ENCODE data around the gene UGT1A10. TPM values are rescaled to one million over a fixed set of nuclear protein-coding genes. Genes with fewer than 3 reads are reported as not detected.
A peak's percentile ranks its signal among the peaks of the same experiment; 100 is the strongest.

The UGT1A10 gene
- total and polyA plus RNA-seq, 2 of the 13 experiments (the other 11 are each of a cell fraction or from before 2014, with no cell fraction given) = not detected

- TF ChIP-seq ZBTB20 (CRISPR knock-in tag; IDR thresholded peaks at IDR 0.05; ENCODE audit: borderline replicate concordance, low read depth) (no peak), SPEN (CRISPR knock-in tag; IDR thresholded peaks at IDR 0.05; ENCODE audit: low read depth) (no peak), STAG1 (CRISPR knock-in tag; IDR thresholded peaks at IDR 0.05) (0 out of 2 replicates have a peak, but pooled peaks have one; percentile 7)
Measured at GRCh38 chr2:233712611-233713261, 76.5 kb downstream of the UGT1A10 start, which contains the start of gene UGT1A5 (continued).

GRCh38 chr2:233713262-233713615 lies 77.0 kb downstream of the UGT1A10 start:
- ATAC-seq (no peak), FAIRE-seq (no peak), DNase-seq (ENCODE audit: low spot score) (no peak)
- Histone ChIP-seq H4K20me1 (ENCODE audit: insufficient read depth, low read length) (no peaks in the 10 kb centered on the region), H3K4me2 (ENCODE audit: low read depth, low read length) (no peak overlapping the region), H3K9ac (ENCODE audit: insufficient read depth, low read depth, low read length) (no peak overlapping the region), H3K79me2 (ENCODE audit: insufficient read depth, low read length) (no peaks in the 10 kb centered on the region), H3K36me3 (replicated peaks in 1 of 2; ENCODE audit: control insufficient read depth in 1 of 2, insufficient read depth in 2 of 2, low read length in 2 of 2) (no peaks in the 10 kb centered on the region), H3K9me3 (ENCODE audit: low read length) (no peaks in the 10 kb centered on the region), H3K27ac (ENCODE audit: extremely low read length, insufficient read depth, low read length) (no peak overlapping the region), H3K4me1 (ENCODE audit: insufficient read depth, low read length) (no peaks in the 10 kb centered on the region), H2AFZ (ENCODE audit: low read length) (no peak overlapping the region), H3K27me3 (ENCODE audit: control insufficient read depth in 1 of 2, insufficient read depth in 2 of 2, low read length in 2 of 2) (no peaks in the 10 kb centered on the region; a peak in 1 of 5 replicates), H3K4me3 (replicated peaks in 1 of 3; ENCODE audit: insufficient read depth in 1 of 3, low read depth in 2 of 3, low read length in 3 of 3) (no peak overlapping the region)
- POLR2A ChIA-PET = no interaction called here
- in situ Hi-C loops (cut with HindIII; ENCODE audit: extremely low pct_ligation_motif_present, low pct_unique_long_range_greater_than_20kb) = no loop called here
- WGBS (ENCODE audit: low lambda C conversion rate) = 81% methylated on average over 7 of the region's 7 CpGs
- BruUV-seq (replicated peaks) = no TSS peak
- CTCF ChIA-PET (ENCODE audit: low intra/inter-chr PET ratio, low total read pairs) = no interaction called here
- intact Hi-C loops (cut with micrococcal nuclease; ENCODE audit: unreplicated experiment) = loop anchor here (5.0 kb wide), 3 partner anchors 131 to 311 kb away; no protein-coding TSS in a partner anchor
- no peak for TF ChIP-seq XBP1 (CRISPR knock-in tag; IDR thresholded peaks at IDR 0.05)
- TF ChIP-seq GATAD2A (CRISPR knock-in tag; IDR thresholded peaks at IDR 0.05) = no peak

GRCh38 chr2:233714121-233714520 lies 77.9 kb downstream of the UGT1A10 start:
- H3K9me3 ChIP-seq (ENCODE audit: low read length) = no peaks in the 10 kb centered on the region
- no peak overlapping the region for H3K27ac ChIP-seq (ENCODE audit: extremely low read length, insufficient read depth, low read length)
- 74% methylated on average over 2 of the region's 2 CpGs for WGBS (ENCODE audit: low lambda C conversion rate)
- no peak overlapping the region for H3K4me2 ChIP-seq (ENCODE audit: low read depth, low read length)
- H3K4me3 ChIP-seq (replicated peaks in 1 of 3; ENCODE audit: insufficient read depth in 1 of 3, low read depth in 2 of 3, low read length in 3 of 3) = no peak overlapping the region
- no peaks in the 10 kb centered on the region; a peak in 1 of 5 replicates for H3K27me3 ChIP-seq (ENCODE audit: control insufficient read depth in 1 of 2, insufficient read depth in 2 of 2, low read length in 2 of 2)
- H3K79me2 ChIP-seq (ENCODE audit: insufficient read depth, low read length) = no peaks in the 10 kb centered on the region
- H2AFZ ChIP-seq (ENCODE audit: low read length) = no peak overlapping the region
- no peak overlapping the region for H3K9ac ChIP-seq (ENCODE audit: insufficient read depth, low read depth, low read length)
- DNase-seq (ENCODE audit: low spot score) = no peak
- intact Hi-C loops (cut with micrococcal nuclease; ENCODE audit: unreplicated experiment) = loop anchor here (5.0 kb wide), 3 partner anchors 132 to 312 kb away; no protein-coding TSS in a partner anchor
- no TSS peak for BruUV-seq (replicated peaks)
- ChIA-PET CTCF (ENCODE audit: low intra/inter-chr PET ratio, low total read pairs) (no interaction called here), POLR2A (no interaction called here)
- no peaks in the 10 kb centered on the region for H3K36me3 ChIP-seq (replicated peaks in 1 of 2; ENCODE audit: control insufficient read depth in 1 of 2, insufficient read depth in 2 of 2, low read length in 2 of 2)
- no peak for ATAC-seq
- no peaks in the 10 kb centered on the region for H3K4me1 ChIP-seq (ENCODE audit: insufficient read depth, low read length)
- no peak for FAIRE-seq
- in situ Hi-C loops (cut with HindIII; ENCODE audit: extremely low pct_ligation_motif_present, low pct_unique_long_range_greater_than_20kb) = no loop called here
- H4K20me1 ChIP-seq (ENCODE audit: insufficient read depth, low read length) = no peaks in the 10 kb centered on the region
- TF ChIP-seq MYC (CRISPR knock-in tag; IDR thresholded peaks at IDR 0.05; ENCODE audit: borderline replicate concordance) (no peak), ZSCAN21 (CRISPR knock-in tag; IDR thresholded peaks at IDR 0.05; ENCODE audit: borderline replicate concordance) (no peak), SYNCRIP (IDR thresholded peaks at IDR 0.05; ENCODE audit: insufficient read depth, low read depth, low read length) (no peak), PHF21A (CRISPR knock-in tag; IDR thresholded peaks at IDR 0.05) (no peak), ZNF263 (CRISPR knock-in tag; IDR thresholded peaks at IDR 0.05) (no peak), ZNF18 (CRISPR knock-in tag; IDR thresholded peaks at IDR 0.05; ENCODE audit: insufficient replicate concordance) (no peak), HNRNPH1 (optimal IDR thresholded peaks at IDR 0.05; ENCODE audit: low read depth, low read length) (no peak), ZNF501 (CRISPR knock-in tag; IDR thresholded peaks at IDR 0.05) (no peak), ZNF770 (CRISPR knock-in tag; IDR thresholded peaks at IDR 0.05) (no peak)
